ENCODE measurements around the gene CENATAC. TPM values are rescaled to one million over a fixed set of nuclear protein-coding genes. Genes with fewer than 3 reads are reported as not detected.

The CENATAC gene
- total RNA-seq, 2 experiments from 2014 or later, result 121 to 122 TPM

- Mint-ChIP-seq H3K4me3 (peak overlapping the region; percentile 98), H3K36me3 (ENCODE audit: low read depth) (peaks cover 47% of the 10 kb centered on the region), H3K4me1 (ENCODE audit: low read depth) (peaks cover 46% of the 10 kb centered on the region), H3K9me3 (no peaks in the 10 kb centered on the region), H3K27me3 (no peaks in the 10 kb centered on the region), H3K27ac (peak overlapping the region; percentile 90)
- no peaks in the 10 kb centered on the region for H3K27me3 ChIP-seq (ENCODE audit: control insufficient read depth in 1 of 2, insufficient read depth in 2 of 2, low read length in 2 of 2)
- peaks cover 31% of the 10 kb centered on the region for H3K4me1 ChIP-seq (ENCODE audit: insufficient read depth, low read length)
- ChIA-PET CTCF (interaction anchor here (0.6 to 1.8 kb wide), 5 partner anchors 18 to 601 kb away, joined by 3 to 7 read pairs (median 3); partner anchors contain the start of genes RPS25, SLC37A4 and TRAPPC4), POLR2A (interaction anchor here (0.6 to 5.9 kb wide), 23 partner anchors 11 to 561 kb away, joined by 3 to 74 read pairs (median 4); partner anchors contain the start of genes BCL9L, C2CD2L, DPAGT1 and HMBS)
- ATAC-seq (ENCODE audit: poor library complexity) (peak; percentile 41), DNase-seq (peak in 10 of 14 experiments; percentile 3 to 77 (median 34))
- H3K4me3 ChIP-seq (ENCODE audit: low read length), result peak overlapping the region; percentile 74
- TF ChIP-seq CTCF (IDR thresholded peaks at IDR 0.05), result no peak
- H3K27ac ChIP-seq (ENCODE audit: low read depth in 1 of 2, low read length in 2 of 2), result peak overlapping the region; percentile 53 to 78
- H3K36me3 ChIP-seq (ENCODE audit: insufficient read depth, low read length), result peaks cover 20% of the 10 kb centered on the region
- H3K9me3 ChIP-seq (ENCODE audit: control insufficient read depth in 1 of 2, insufficient read depth in 1 of 2, low read length in 2 of 2), result no peaks in the 10 kb centered on the region
- intact Hi-C loops (cut with DNase I, micrococcal nuclease), result loop anchor here (1.0 to 5.0 kb wide), 3 partner anchors 33 to 65 kb away; partner anchors contain the start of gene SLC37A4 (in 2 of the 2)
Observed at GRCh38 chr11:118996926-118997626, 862 bp upstream of the CENATAC start.

- Mint-ChIP-seq H3K27me3 (no peaks in the 10 kb centered on the region), H3K27ac (peak overlapping the region; percentile 90), H3K4me1 (ENCODE audit: low read depth) (peaks cover 46% of the 10 kb centered on the region), H3K9me3 (no peaks in the 10 kb centered on the region), H3K4me3 (peak overlapping the region; percentile 98), H3K36me3 (ENCODE audit: low read depth) (peaks cover 59% of the 10 kb centered on the region)
- peaks cover 31% of the 10 kb centered on the region for H3K4me1 ChIP-seq (ENCODE audit: insufficient read depth, low read length)
- intact Hi-C loops (cut with DNase I, micrococcal nuclease), result loop anchor here (1.0 to 5.0 kb wide), 3 partner anchors 20 to 66 kb away; partner anchors contain the start of genes RPS25 (in 2 of the 2), TRAPPC4 (in 2 of the 2) and SLC37A4 (in 1 of the 2)
- peak overlapping the region; percentile 74 for H3K4me3 ChIP-seq (ENCODE audit: low read length)
- ChIA-PET POLR2A (interaction anchor here (0.5 to 5.9 kb wide), 16 partner anchors 12 to 543 kb away, joined by 3 to 74 read pairs (median 4); partner anchors contain the start of genes BCL9L, RPS25, SLC37A4 and TRAPPC4), CTCF (interaction anchor here (0.9 to 1.3 kb wide), 4 partner anchors 17 to 338 kb away, joined by 3 to 4 read pairs (median 3); partner anchors contain the start of gene SLC37A4)
- H3K27me3 ChIP-seq (ENCODE audit: control insufficient read depth in 1 of 2, insufficient read depth in 2 of 2, low read length in 2 of 2), result no peaks in the 10 kb centered on the region
- ATAC-seq (ENCODE audit: poor library complexity), result peak; percentile 16
- H3K27ac ChIP-seq (ENCODE audit: low read depth in 1 of 2, low read length in 2 of 2), result peak overlapping the region; percentile 74 to 78
- peaks cover 31% of the 10 kb centered on the region for H3K36me3 ChIP-seq (ENCODE audit: insufficient read depth, low read length)
- no peak for TF ChIP-seq CTCF (IDR thresholded peaks at IDR 0.05)
- peak in 2 of 14 experiments; percentile 7 to 11 for DNase-seq
- no peaks in the 10 kb centered on the region for H3K9me3 ChIP-seq (ENCODE audit: control insufficient read depth in 1 of 2, insufficient read depth in 1 of 2, low read length in 2 of 2)
Observed at GRCh38 chr11:118998388-118998717, 415 bp downstream of the CENATAC start.

- H3K36me3 ChIP-seq (ENCODE audit: insufficient read depth, low read length), result peaks cover 33% of the 10 kb centered on the region
- no peak for TF ChIP-seq CTCF (IDR thresholded peaks at IDR 0.05)
- Mint-ChIP-seq H3K9me3 (no peaks in the 10 kb centered on the region), H3K4me1 (ENCODE audit: low read depth) (peaks cover 46% of the 10 kb centered on the region), H3K36me3 (ENCODE audit: low read depth) (peaks cover 64% of the 10 kb centered on the region), H3K27me3 (no peaks in the 10 kb centered on the region), H3K27ac (peak overlapping the region; percentile 90), H3K4me3 (peak overlapping the region; percentile 98)
- DNase-seq, result no peak
- H3K4me1 ChIP-seq (ENCODE audit: insufficient read depth, low read length), result peaks cover 31% of the 10 kb centered on the region
- peak overlapping the region; percentile 74 to 78 for H3K27ac ChIP-seq (ENCODE audit: low read depth in 1 of 2, low read length in 2 of 2)
- intact Hi-C loops (cut with DNase I, micrococcal nuclease), result loop anchor here (1.0 to 5.0 kb wide), 3 partner anchors 19 to 67 kb away; partner anchors contain the start of genes RPS25 (in 2 of the 2), TRAPPC4 (in 2 of the 2) and SLC37A4 (in 1 of the 2)
- ATAC-seq (ENCODE audit: poor library complexity), result no peak
- ChIA-PET CTCF (no interaction called here), POLR2A (interaction anchor here (0.5 to 5.9 kb wide), 4 partner anchors 19 to 236 kb away, joined by 3 to 74 read pairs (median 8); partner anchors contain the start of genes RPS25, TRAPPC4 and VPS11)
- H3K9me3 ChIP-seq (ENCODE audit: control insufficient read depth in 1 of 2, insufficient read depth in 1 of 2, low read length in 2 of 2), result no peaks in the 10 kb centered on the region
- no peaks in the 10 kb centered on the region for H3K27me3 ChIP-seq (ENCODE audit: control insufficient read depth in 1 of 2, insufficient read depth in 2 of 2, low read length in 2 of 2)
- H3K4me3 ChIP-seq (ENCODE audit: low read length), result peak overlapping the region; percentile 74
Observed at GRCh38 chr11:118998822-118999221, 884 bp downstream of the CENATAC start.

Measured in CD4-positive, alpha-beta T cell (primary cell).